DLD1 (cell line): ENCODE data around the gene CLIC4.
"Not testable (repeated sequence)": the region's sequence is repeated elsewhere in the genome, so short reads cannot be mapped to it uniquely, and the experiment has no call there.

ENCODE experiments used
- in situ Hi-C: cut with HindIII; loops from 2 replicates; pipeline ENCODE4 v1.10.0; 2017; ENCODE audit warnings: low sequenced_read_pairs

The CLIC4 gene

GRCh38 chr1:24873148-24873547, 127.9 kb downstream of the CLIC4 start:
- in situ Hi-C loops, result no loop called here

- in situ Hi-C loops, result no loop called here
These were observed 128.8 kb downstream of the CLIC4 start for GRCh38 chr1:24874056-24874455.

- in situ Hi-C loops, result no loop called here
These were observed 129.5 kb downstream of the CLIC4 start for GRCh38 chr1:24874611-24875234.

GRCh38 chr1:24875257-24875656, 130.0 kb downstream of the CLIC4 start:
- in situ Hi-C loops, result no loop called here

- in situ Hi-C loops, result no loop called here
These were observed 130.8 kb downstream of the CLIC4 start for GRCh38 chr1:24875991-24876506.

- in situ Hi-C loops, result no loop called here
These were observed 132.8 kb downstream of the CLIC4 start for GRCh38 chr1:24878045-24878444.

- in situ Hi-C loops, result no loop called here
These were observed 133.8 kb downstream of the CLIC4 start for GRCh38 chr1:24878775-24879742.

- in situ Hi-C loops, result no loop called here
These were observed 135.8 kb downstream of the CLIC4 start for GRCh38 chr1:24881034-24881433.

GRCh38 chr1:24884751-24885150, 139.5 kb downstream of the CLIC4 start:
- in situ Hi-C loops, result no loop called here

GRCh38 chr1:24886241-24886640, 141.0 kb downstream of the CLIC4 start:
- in situ Hi-C loops, result no loop called here

GRCh38 chr1:24888061-24888970, 143.1 kb downstream of the CLIC4 start:
- in situ Hi-C loops, result no loop called here

GRCh38 chr1:24888971-24889676, 143.9 kb downstream of the CLIC4 start:
- in situ Hi-C loops, result no loop called here

- in situ Hi-C loops, result no loop called here
These were observed 145.6 kb downstream of the CLIC4 start for GRCh38 chr1:24890887-24891286.

- in situ Hi-C loops, result not testable (repeated sequence)
These were observed 146.1 kb downstream of the CLIC4 start for GRCh38 chr1:24891367-24891766.

- in situ Hi-C loops, result no loop called here
These were observed 147.2 kb downstream of the CLIC4 start for GRCh38 chr1:24892188-24893153.

- in situ Hi-C loops, result no loop called here
These were observed 148.2 kb downstream of the CLIC4 start for GRCh38 chr1:24893431-24893830.
